Measurements from ENCODE around the gene TBC1D14. TPM values are rescaled to one million over a fixed set of nuclear protein-coding genes. Genes with fewer than 3 reads are reported as not detected.

Gene TBC1D14
- total and polyA plus RNA-seq, 10 of the 15 experiments (the other 5 are each of a cell fraction or from before 2014, with no cell fraction given) = 0.87 to 39.3 (median 30.1) TPM

- TF ChIP-seq NKRF (conservative IDR thresholded peaks at IDR 0.05) (peak; percentile 91), NFXL1 (IDR thresholded peaks at IDR 0.05; ENCODE audit: borderline replicate concordance) (no peak), BACH1 (IDR thresholded peaks at IDR 0.05; ENCODE audit: borderline replicate concordance) (peak; percentile 26; the same call in 1 of the 2 replicates), ZZZ3 (IDR thresholded peaks at IDR 0.05; ENCODE audit: control insufficient read depth, insufficient read length, low read depth) (no peak), ATF2 (IDR thresholded peaks at IDR 0.05; ENCODE audit: low read length) (no peak), MYB (IDR thresholded peaks at IDR 0.05; ENCODE audit: borderline replicate concordance, low read depth, low read length) (no peak), RCOR1 (conservative IDR thresholded peaks at IDR 0.05; ENCODE audit: low read depth, low read length) (no peak), ZBTB33 (IDR thresholded peaks at IDR 0.05) (no peak), PRDM15 (CRISPR knock-in tag; IDR thresholded peaks at IDR 0.05) (no peak), PML (IDR thresholded peaks at IDR 0.05; ENCODE audit: low read length) (no peak; the same call in none of the 2 replicates), BCLAF1 (IDR thresholded peaks at IDR 0.05) (no peak), PAX5 (IDR thresholded peaks at IDR 0.05; ENCODE audit: borderline replicate concordance, low read depth, low read length) (peak; percentile 90), FOXM1 (IDR thresholded peaks at IDR 0.05; ENCODE audit: low read depth, low read length) (no peak), RELB (IDR thresholded peaks at IDR 0.05; ENCODE audit: low read depth) (no peak)
Observed at GRCh38 chr4:7067452-7068278, 158.0 kb downstream of the TBC1D14 start, which contains the start of gene GRPEL1 (continued).
